Liver (tissue), 3 donors: ENCODE measurements around the gene DNMBP.

ENCODE experiments used
- CTCF ChIP-seq: fragments of 150-350 bp; IDR thresholded peaks from 2 replicates; pipeline ENCODE4 v1.5.1; 2017; ENCODE audit warnings: improper control_type of control experiment, low read depth, low read length; ENCODE audit not compliant: missing input control
- EGR1 ChIP-seq, 2 donors: IDR thresholded peaks; 2 replicates each; pipeline ENCODE4 v1.6.1; 2016 to 2018; ENCODE audit warnings: antibody characterized with exemption in 2 of 2, low read depth in 2 of 2
- GABPA ChIP-seq, 2 donors: IDR thresholded peaks in 1 of 2; conservative IDR thresholded peaks in 1 of 2; 2 replicates each; pipeline ENCODE4 v1.6.1; 2016; ENCODE audit warnings: antibody characterized with exemption in 2 of 2, mild to moderate bottlenecking in 1 of 2, moderate library complexity in 1 of 2
- JUND ChIP-seq, 2 donors: IDR thresholded peaks; 2 replicates each; pipeline ENCODE4 v1.6.1; 2016; ENCODE audit warnings: antibody characterized with exemption in 2 of 2
- RAD21 ChIP-seq, 2 donors: IDR thresholded peaks; 2 replicates each; pipeline ENCODE4 v1.6.1; 2016; ENCODE audit warnings: antibody characterized with exemption in 2 of 2, mild to moderate bottlenecking in 2 of 2
- REST ChIP-seq: IDR thresholded peaks from 2 replicates; pipeline ENCODE4 v1.6.1; 2016; ENCODE audit warnings: antibody characterized with exemption, mild to moderate bottlenecking
- TAF1 ChIP-seq: conservative IDR thresholded peaks from 2 replicates; pipeline ENCODE4 v1.6.1; 2016; ENCODE audit warnings: antibody characterized with exemption, mild to moderate bottlenecking
- YY1 ChIP-seq: IDR thresholded peaks from 2 replicates; pipeline ENCODE4 v1.6.1; 2016; ENCODE audit warnings: antibody characterized with exemption, mild to moderate bottlenecking
- ZBTB33 ChIP-seq: IDR thresholded peaks from 2 replicates; pipeline ENCODE4 v1.6.1; 2016; ENCODE audit warnings: antibody characterized with exemption
- donor health status: healthy.
- donor health status: healthy.

- no peak for TF ChIP-seq YY1
- TF ChIP-seq REST, result no peak
- no peak for TF ChIP-seq CTCF
- no peak for TF ChIP-seq JUND (IDR thresholded peaks at IDR 0.05)
- TF ChIP-seq EGR1 (IDR thresholded peaks at IDR 0.05; ENCODE audit: low read depth in 2 of 2), result no peak
- no peak for TF ChIP-seq TAF1
- TF ChIP-seq GABPA (IDR thresholded peaks at IDR 0.05 in 1 of 2, conservative IDR thresholded peaks at IDR 0.05 in 1 of 2), result no peak
- TF ChIP-seq ZBTB33, result no peak
- TF ChIP-seq RAD21 (IDR thresholded peaks at IDR 0.05), result no peak
Observed at GRCh38 chr10:100033766-100034418, 24.1 kb upstream of the DNMBP start.
